CD14-positive monocyte (primary cell): ENCODE results near the gene GRXCR2. TPM values are rescaled to one million over a fixed set of nuclear protein-coding genes. Genes with fewer than 3 reads are reported as not detected.

Experiments
- DNase-seq, 3 donors: peaks; one replicate each; pipeline ENCODE4 v3.0.0-alpha.2; 2011 to 2022
- H2AFZ ChIP-seq: 2 replicates; pipeline ENCODE4 v1.6.0; 2012; ENCODE audit warnings: mild to moderate bottlenecking, low read depth, low read length, inconsistent platforms; ENCODE audit not compliant: insufficient read depth, poor library complexity, severe bottlenecking
- H3K27ac ChIP-seq, 2 donors: 1 replicate in 1 of 2; 2 replicates in 1 of 2; pipeline ENCODE4 v1.5.1; 2012 to 2013; ENCODE audit warnings: low read length in 2 of 2, control low read depth in 1 of 2, inconsistent platforms in 1 of 2, low read depth in 1 of 2, mild to moderate bottlenecking in 1 of 2
- H3K27me3 ChIP-seq, 2 donors: one replicate each; pipeline versions ENCODE4 v1.6.0 to v1.6.1; 2011 to 2013; ENCODE audit warnings: low read length in 2 of 2; ENCODE audit not compliant: control insufficient read depth in 2 of 2, insufficient read depth in 2 of 2
- H3K36me3 ChIP-seq, 2 donors: replicated peaks in 1 of 2; 1 replicate in 1 of 2; 2 replicates in 1 of 2; pipeline versions ENCODE4 v1.5.1 to v1.6.1; 2012 to 2013; ENCODE audit warnings: low read length in 2 of 2, control low read depth in 1 of 2, inconsistent platforms in 1 of 2, mild to moderate bottlenecking in 1 of 2; ENCODE audit not compliant: insufficient read depth in 2 of 2, control insufficient read depth in 1 of 2
- H3K4me1 ChIP-seq, 2 donors: 1 replicate in 1 of 2; 2 replicates in 1 of 2; pipeline versions ENCODE4 v1.5.1 to v1.6.1; 2012 to 2013; ENCODE audit warnings: low read length in 2 of 2, control low read depth in 1 of 2, inconsistent platforms in 1 of 2, mild to moderate bottlenecking in 1 of 2, moderate library complexity in 1 of 2; ENCODE audit not compliant: insufficient read depth in 2 of 2, control insufficient read depth in 1 of 2
- H3K4me2 ChIP-seq: replicated peaks from 2 replicates; pipeline ENCODE3; 2012; ENCODE audit warnings: low read length, moderate library complexity, mild to moderate bottlenecking; ENCODE audit not compliant: poor library complexity, severe bottlenecking; ENCODE audit errors: extremely low read depth
- H3K4me3 ChIP-seq, 3 experiments: fragments of 200-600 bp in 1 of 3; sonication (generic) in 1 of 3; replicated peaks in 1 of 3; 1 replicate in 2 of 3; 2 replicates in 1 of 3; pipeline ENCODE4 v1.5.1; 2011 to 2013; ENCODE audit warnings: low read length in 3 of 3, mild to moderate bottlenecking in 3 of 3, control low read depth in 2 of 3, low read depth in 2 of 3, inconsistent platforms in 1 of 3, moderate library complexity in 1 of 3
- H3K79me2 ChIP-seq: 2 replicates; pipeline ENCODE4 v1.6.0; 2012; ENCODE audit warnings: mild to moderate bottlenecking, control low read depth, inconsistent platforms, low read length, moderate library complexity; ENCODE audit not compliant: insufficient read depth
- H3K9ac ChIP-seq: 2 replicates; pipeline ENCODE4 v1.6.0; 2017; ENCODE audit warnings: low read length, mild to moderate bottlenecking; ENCODE audit not compliant: insufficient read depth, poor library complexity, severe bottlenecking
- H3K9me3 ChIP-seq, 2 donors: replicated peaks in 1 of 2; 1 replicate in 1 of 2; 2 replicates in 1 of 2; pipeline versions ENCODE4 v1.5.1 to v1.6.1; 2012 to 2013; ENCODE audit warnings: low read length in 2 of 2, control low read depth in 1 of 2; ENCODE audit not compliant: control insufficient read depth in 1 of 2, insufficient read depth in 1 of 2
- H4K20me1 ChIP-seq: 2 replicates; pipeline ENCODE4 v1.6.0; 2012; ENCODE audit warnings: mild to moderate bottlenecking, low read length, control low read depth, moderate library complexity; ENCODE audit not compliant: insufficient read depth
- H3K27ac Mint-ChIP-seq, 7 donors: one replicate each; pipeline ENCODE4 v1.8.0; 2020; ENCODE audit warnings: mild to moderate bottlenecking in 7 of 7, mixed read lengths in 7 of 7, moderate library complexity in 6 of 7, inconsistent platforms in 2 of 7
- H3K27me3 Mint-ChIP-seq, 3 donors: one replicate each; pipeline ENCODE4 v1.8.0; 2021 to 2022; ENCODE audit warnings: low read depth in 3 of 3, mild to moderate bottlenecking in 3 of 3, mixed read lengths in 3 of 3, moderate library complexity in 3 of 3, inconsistent platforms in 1 of 3
- H3K36me3 Mint-ChIP-seq, 2 donors: one replicate each; pipeline ENCODE4 v1.8.0; 2020; ENCODE audit warnings: mixed read lengths in 2 of 2, inconsistent platforms in 1 of 2, mild to moderate bottlenecking in 1 of 2
- H3K4me1 Mint-ChIP-seq: one replicate; pipeline ENCODE4 v1.8.0; 2020; ENCODE audit warnings: mild to moderate bottlenecking, mixed read lengths
- H3K4me3 Mint-ChIP-seq, 2 donors: one replicate each; pipeline ENCODE4 v1.8.0; 2020; ENCODE audit warnings: mild to moderate bottlenecking in 2 of 2, mixed read lengths in 2 of 2, moderate library complexity in 1 of 2
- H3K9me3 Mint-ChIP-seq, 7 donors: one replicate each; pipeline ENCODE4 v1.8.0; 2020 to 2022; ENCODE audit warnings: mixed read lengths in 7 of 7, mild to moderate bottlenecking in 6 of 7, moderate library complexity in 6 of 7, inconsistent platforms in 2 of 7
- WGBS: methylation state at CpG from one replicate; pipeline ENCODE4 v1.1.5; 2013; ENCODE audit warnings: missing lambda C conversion rate; ENCODE audit not compliant: insufficient coverage; 5-methylcytosine and 5-hydroxymethylcytosine counted together
- intact Hi-C, 2 donors: fragments of 100-400 bp; cut with micrococcal nuclease; formaldehyde crosslinking; loops; one replicate each; pipeline versions ENCODE4 v1.15.0 to v1.15.1; 2023
- polyA plus RNA-seq, 3 donors: library from polyadenylated mRNA; depleted of rRNA in 1 of 3; unstranded in 2 of 3; stranded (reverse) in 1 of 3; fragments of 300-500 nt in 2 of 3; fragments of >200 nt in 1 of 3; fragmentation: Illumina TruSeq in 2 of 3; gene quantifications; 1 replicate in 2 of 3; 2 replicates in 1 of 3; pipeline ENCODE4 v1.2.3, GENCODE V29; 2012 to 2021
- TF ChIP-seq, protein P1 (sequence below): fragments of 200-600 bp; IDR thresholded peaks from one replicate; pipeline ENCODE4 v1.8.0; 2022; ENCODE audit warnings: antibody characterized with exemption, mild to moderate bottlenecking

Gene GRXCR2
- polyA plus RNA-seq, 3 donors: not detected

DNA sequence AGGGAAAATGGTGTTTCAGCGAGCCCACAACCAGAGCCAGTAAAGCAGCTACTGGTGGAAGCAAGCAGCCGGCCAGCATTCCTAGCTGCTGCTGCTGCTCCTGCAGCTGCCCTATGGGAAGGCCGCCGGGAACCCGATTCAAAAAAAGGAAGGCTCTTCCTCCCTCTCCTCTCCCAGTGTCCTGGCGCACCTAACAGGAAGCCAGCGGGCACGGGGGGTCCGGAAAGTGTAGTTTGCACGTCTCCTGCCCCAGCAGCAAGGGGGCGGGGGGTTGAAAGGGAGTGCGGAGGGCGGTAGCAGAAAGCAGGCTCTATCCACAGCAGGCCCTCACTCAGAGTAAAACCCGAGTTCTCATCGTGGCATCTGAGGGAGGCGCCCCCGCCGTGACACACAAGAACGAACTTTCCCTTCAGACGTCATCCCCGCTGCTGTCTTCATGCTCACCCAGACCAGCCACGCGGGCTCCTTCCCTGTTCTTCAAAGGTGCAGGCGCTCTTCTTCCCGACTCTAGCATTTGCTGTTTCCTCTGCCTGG is 16.5 kb downstream of the GRXCR2 start:
- Histone ChIP-seq H3K79me2 (no peaks in the 10 kb centered on the region), H3K27me3 (no peaks in the 10 kb centered on the region), H3K36me3 (no peaks in the 10 kb centered on the region), H4K20me1 (no peaks in the 10 kb centered on the region), H3K27ac (no peak overlapping the region), H2AFZ (peak overlapping the region; percentile 84), H3K4me2 (peak overlapping the region; percentile 69), H3K9ac (peak overlapping the region; percentile 49), H3K9me3 (no peaks in the 10 kb centered on the region), H3K4me3 (peak overlapping the region; percentile 5 to 66 (median 35)), H3K4me1 (peaks cover 7 to 9% of the 10 kb centered on the region in 2 donors)
- no peaks in the 10 kb centered on the region for H3K36me3 Mint-ChIP-seq
- H3K27me3 Mint-ChIP-seq: peaks cover 5 to 8% (median 7%) of the 10 kb centered on the region in 3 donors
- intact Hi-C loops: no loop called here
- WGBS: 4% methylated on average over 17 of the region's 25 CpGs
- H3K4me1 Mint-ChIP-seq: peaks cover 9% of the 10 kb centered on the region
- no peaks in the 10 kb centered on the region for H3K9me3 Mint-ChIP-seq
- peak overlapping the region in 5 of 7 donors; percentile 12 to 73 (median 47) for H3K27ac Mint-ChIP-seq
- DNase-seq: peak; percentile 15 to 66 (median 30)
- peak overlapping the region; percentile 76 to 95 for H3K4me3 Mint-ChIP-seq
- TF ChIP-seq, protein P1, sequence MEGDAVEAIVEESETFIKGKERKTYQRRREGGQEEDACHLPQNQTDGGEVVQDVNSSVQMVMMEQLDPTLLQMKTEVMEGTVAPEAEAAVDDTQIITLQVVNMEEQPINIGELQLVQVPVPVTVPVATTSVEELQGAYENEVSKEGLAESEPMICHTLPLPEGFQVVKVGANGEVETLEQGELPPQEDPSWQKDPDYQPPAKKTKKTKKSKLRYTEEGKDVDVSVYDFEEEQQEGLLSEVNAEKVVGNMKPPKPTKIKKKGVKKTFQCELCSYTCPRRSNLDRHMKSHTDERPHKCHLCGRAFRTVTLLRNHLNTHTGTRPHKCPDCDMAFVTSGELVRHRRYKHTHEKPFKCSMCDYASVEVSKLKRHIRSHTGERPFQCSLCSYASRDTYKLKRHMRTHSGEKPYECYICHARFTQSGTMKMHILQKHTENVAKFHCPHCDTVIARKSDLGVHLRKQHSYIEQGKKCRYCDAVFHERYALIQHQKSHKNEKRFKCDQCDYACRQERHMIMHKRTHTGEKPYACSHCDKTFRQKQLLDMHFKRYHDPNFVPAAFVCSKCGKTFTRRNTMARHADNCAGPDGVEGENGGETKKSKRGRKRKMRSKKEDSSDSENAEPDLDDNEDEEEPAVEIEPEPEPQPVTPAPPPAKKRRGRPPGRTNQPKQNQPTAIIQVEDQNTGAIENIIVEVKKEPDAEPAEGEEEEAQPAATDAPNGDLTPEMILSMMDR: no peak

DNA sequence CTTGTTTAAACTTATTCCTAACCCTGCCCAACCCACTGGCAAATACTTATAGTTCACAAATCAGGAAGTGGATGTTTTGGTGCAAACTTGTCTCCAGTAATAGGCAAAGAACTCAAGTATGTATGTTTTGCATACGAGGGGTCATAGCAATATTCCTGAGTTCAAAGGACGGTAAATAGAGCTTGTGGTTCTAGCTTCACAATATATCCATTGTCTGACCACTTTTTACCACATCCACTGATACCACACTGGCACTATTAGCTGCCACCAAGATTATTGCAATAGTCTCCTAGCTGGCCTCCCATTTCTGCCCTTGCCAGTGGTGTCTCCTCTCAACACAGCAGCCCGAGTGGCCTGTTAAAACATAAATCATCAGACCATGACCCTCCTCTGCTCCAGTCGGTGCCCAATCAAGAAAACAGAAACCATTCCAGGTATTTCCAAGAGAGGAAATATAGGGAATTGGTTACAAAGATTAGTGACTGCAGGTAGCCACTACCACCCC is 17.0 kb downstream of the GRXCR2 start:
- no peak for DNase-seq
- no peaks in the 10 kb centered on the region for H3K79me2 ChIP-seq
- H3K36me3 Mint-ChIP-seq: no peaks in the 10 kb centered on the region
- no peaks in the 10 kb centered on the region for H3K27me3 ChIP-seq
- H3K9ac ChIP-seq: peak overlapping the region; percentile 49
- peak overlapping the region in 1 of 3 experiments; percentile 66 for H3K4me3 ChIP-seq
- no peaks in the 10 kb centered on the region for H3K9me3 Mint-ChIP-seq
- no peaks in the 10 kb centered on the region for H3K36me3 ChIP-seq
- peak overlapping the region; percentile 76 to 95 for H3K4me3 Mint-ChIP-seq
- no CpG with 5 or more reads among the region's 4 CpGs for WGBS
- peak overlapping the region; percentile 84 for H2AFZ ChIP-seq
- H3K4me2 ChIP-seq: peak overlapping the region; percentile 69
- H3K27ac ChIP-seq: no peak overlapping the region
- peak overlapping the region in 1 of 7 donors; percentile 1 for H3K27ac Mint-ChIP-seq
- H4K20me1 ChIP-seq: no peaks in the 10 kb centered on the region
- intact Hi-C loops: no loop called here
- peaks cover 5 to 8% (median 7%) of the 10 kb centered on the region in 3 donors for H3K27me3 Mint-ChIP-seq
- H3K4me1 ChIP-seq: peaks cover 7 to 9% of the 10 kb centered on the region in 2 donors
- H3K9me3 ChIP-seq: no peaks in the 10 kb centered on the region
- TF ChIP-seq, protein P1: no peak
- peaks cover 9% of the 10 kb centered on the region for H3K4me1 Mint-ChIP-seq
